ACC112 (cell line): Measurements from ENCODE around the gene SYT7.

ENCODE experiments used
- H2AFZ ChIP-seq: fragments of 200-600 bp; sonication (generic); one replicate; pipeline ENCODE4 v1.6.0; 2017; ENCODE audit warnings: antibody characterized with exemption, low read length; ENCODE audit not compliant: unreplicated experiment
- H3K27ac ChIP-seq: fragments of 200-600 bp; sonication (generic); 2 replicates; pipeline ENCODE4 v1.5.1; 2014; ENCODE audit warnings: low read depth, mild to moderate bottlenecking, antibody characterized with exemption, low read length, moderate library complexity
- H3K27me3 ChIP-seq: fragments of 200-600 bp; sonication (generic); 2 replicates; pipeline ENCODE4 v1.6.1; 2014; ENCODE audit warnings: mild to moderate bottlenecking, antibody characterized with exemption, low read length, moderate library complexity, mixed read lengths; ENCODE audit not compliant: insufficient read depth
- H3K36me3 ChIP-seq: fragments of 200-600 bp; sonication (generic); 2 replicates; pipeline ENCODE4 v1.6.1; 2016; ENCODE audit warnings: mild to moderate bottlenecking, antibody characterized with exemption, low read length, moderate library complexity, mixed read lengths; ENCODE audit not compliant: insufficient read depth
- H3K4me1 ChIP-seq: fragments of 200-600 bp; sonication (generic); one replicate; pipeline ENCODE4 v1.6.1; 2016; ENCODE audit warnings: low read length, mixed read lengths; ENCODE audit not compliant: insufficient read depth, unreplicated experiment, control insufficient read depth
- H3K4me3 ChIP-seq: fragments of 200-600 bp; sonication (generic); 2 replicates; pipeline ENCODE4 v1.5.1; 2014; ENCODE audit warnings: mild to moderate bottlenecking, low read depth, low read length
- H3K79me2 ChIP-seq: fragments of 200-600 bp; sonication (generic); one replicate; pipeline ENCODE4 v1.6.0; 2016; ENCODE audit warnings: low read length; ENCODE audit not compliant: control insufficient read depth, unreplicated experiment, insufficient read depth

Gene SYT7

GRCh38 chr11:61514050-61514917, 66.6 kb downstream of the SYT7 start:
- no peak overlapping the region for H3K27ac ChIP-seq
- no peaks in the 10 kb centered on the region for H3K27me3 ChIP-seq
- H3K36me3 ChIP-seq = no peaks in the 10 kb centered on the region
- H3K4me3 ChIP-seq = no peak overlapping the region
- H2AFZ ChIP-seq = no peak overlapping the region
- H3K4me1 ChIP-seq = peaks cover 5% of the 10 kb centered on the region
- no peaks in the 10 kb centered on the region for H3K79me2 ChIP-seq

- no peaks in the 10 kb centered on the region for H3K79me2 ChIP-seq
- no peak overlapping the region for H3K27ac ChIP-seq
- no peaks in the 10 kb centered on the region for H3K36me3 ChIP-seq
- H3K4me3 ChIP-seq = no peak overlapping the region
- H3K27me3 ChIP-seq = peaks cover 3% of the 10 kb centered on the region
- H2AFZ ChIP-seq = no peak overlapping the region
- H3K4me1 ChIP-seq = peaks cover 5% of the 10 kb centered on the region
Measured at GRCh38 chr11:61513143-61513765, 67.6 kb downstream of the SYT7 start.

GRCh38 chr11:61512435-61512834, 68.4 kb downstream of the SYT7 start:
- Histone ChIP-seq H3K36me3 (no peaks in the 10 kb centered on the region), H3K4me1 (peaks cover 5% of the 10 kb centered on the region), H3K79me2 (no peaks in the 10 kb centered on the region), H3K4me3 (no peak overlapping the region), H3K27ac (no peak overlapping the region), H3K27me3 (peaks cover 11% of the 10 kb centered on the region), H2AFZ (no peak overlapping the region)

GRCh38 chr11:61511383-61511782, 69.5 kb downstream of the SYT7 start:
- Histone ChIP-seq H3K36me3 (no peaks in the 10 kb centered on the region), H3K79me2 (no peaks in the 10 kb centered on the region), H3K27ac (no peak overlapping the region), H3K27me3 (peaks cover 20% of the 10 kb centered on the region), H2AFZ (no peak overlapping the region), H3K4me3 (no peak overlapping the region), H3K4me1 (no peaks in the 10 kb centered on the region)

GRCh38 chr11:61510974-61511373, 69.9 kb downstream of the SYT7 start:
- peaks cover 22% of the 10 kb centered on the region for H3K27me3 ChIP-seq
- H3K36me3 ChIP-seq = no peaks in the 10 kb centered on the region
- no peaks in the 10 kb centered on the region for H3K4me1 ChIP-seq
- no peak overlapping the region for H3K4me3 ChIP-seq
- H2AFZ ChIP-seq = no peak overlapping the region
- no peak overlapping the region for H3K27ac ChIP-seq
- H3K79me2 ChIP-seq = no peaks in the 10 kb centered on the region

GRCh38 chr11:61510166-61510919, 70.5 kb downstream of the SYT7 start:
- Histone ChIP-seq H3K27me3 (peaks cover 22% of the 10 kb centered on the region), H3K4me3 (no peak overlapping the region), H2AFZ (no peak overlapping the region), H3K27ac (no peak overlapping the region), H3K36me3 (no peaks in the 10 kb centered on the region), H3K79me2 (no peaks in the 10 kb centered on the region), H3K4me1 (no peaks in the 10 kb centered on the region)

- Histone ChIP-seq H3K79me2 (no peaks in the 10 kb centered on the region), H3K27me3 (peaks cover 28% of the 10 kb centered on the region), H3K4me1 (no peaks in the 10 kb centered on the region), H2AFZ (peak overlapping the region; percentile 53), H3K36me3 (no peaks in the 10 kb centered on the region), H3K4me3 (peak overlapping the region; percentile 69), H3K27ac (no peak overlapping the region)
Measured at GRCh38 chr11:61509043-61510029, 71.5 kb downstream of the SYT7 start.

GRCh38 chr11:61507962-61508861, 72.7 kb downstream of the SYT7 start, which contains the start of gene LRRC10B:
LRRC10B (plus strand) TSS chr11:61508749; CDS start chr11:61508999, 250 bp downstream.
- Histone ChIP-seq H3K4me1 (no peaks in the 10 kb centered on the region), H3K27me3 (peaks cover 28% of the 10 kb centered on the region), H3K4me3 (peak within 1 kb of the TSS; percentile 69), H3K79me2 (no peaks in the 10 kb centered on the region), H3K27ac (no peak within 1 kb of the TSS), H2AFZ (peak within 1 kb of the TSS; percentile 53), H3K36me3 (no peaks in the 10 kb centered on the region)

- Histone ChIP-seq H3K4me3 (no peak overlapping the region), H3K27ac (no peak overlapping the region), H3K79me2 (no peaks in the 10 kb centered on the region), H3K27me3 (peaks cover 28% of the 10 kb centered on the region), H3K36me3 (no peaks in the 10 kb centered on the region), H2AFZ (no peak overlapping the region), H3K4me1 (no peaks in the 10 kb centered on the region)
Measured at GRCh38 chr11:61507012-61507768, 73.7 kb downstream of the SYT7 start.
